ENCODE data around the gene PPM1F. TPM values are rescaled to one million over a fixed set of nuclear protein-coding genes. Genes with fewer than 3 reads are reported as not detected.

The PPM1F gene
- total RNA-seq, 2 experiments from 2014 or later = 23.0 to 24.3 TPM

GRCh38 chr22:21963790-21964211 is 11.2 kb upstream of the PPM1F start:
- no peak for DNase-seq
- H3K36me3 Mint-ChIP-seq (ENCODE audit: low read depth) = peaks cover 22% of the 10 kb centered on the region
- no peaks in the 10 kb centered on the region for H3K4me1 Mint-ChIP-seq (ENCODE audit: low read depth)
- CTCF ChIA-PET = interaction anchor here (2.1 kb wide), 1 partner anchor 9 kb away, joined by 12 read pairs; no protein-coding TSS in a partner anchor
- H3K4me3 Mint-ChIP-seq = no peak overlapping the region
- intact Hi-C loops (cut with micrococcal nuclease) = no loop called here
- no peaks in the 10 kb centered on the region for H3K9me3 Mint-ChIP-seq
- no peaks in the 10 kb centered on the region for H3K27me3 Mint-ChIP-seq (ENCODE audit: low read depth)
- no peak overlapping the region for H3K27ac Mint-ChIP-seq

GRCh38 chr22:21963286-21963685 is 10.6 kb upstream of the PPM1F start:
- intact Hi-C loops (cut with micrococcal nuclease) = no loop called here
- Mint-ChIP-seq H3K27me3 (ENCODE audit: low read depth) (no peaks in the 10 kb centered on the region), H3K4me1 (ENCODE audit: low read depth) (no peaks in the 10 kb centered on the region), H3K36me3 (ENCODE audit: low read depth) (peaks cover 18% of the 10 kb centered on the region), H3K9me3 (no peaks in the 10 kb centered on the region), H3K4me3 (no peak overlapping the region), H3K27ac (no peak overlapping the region)
- no peak for DNase-seq
- CTCF ChIA-PET = interaction anchor here (2.1 kb wide), 1 partner anchor 9 kb away, joined by 12 read pairs; no protein-coding TSS in a partner anchor

GRCh38 chr22:21962655-21962949 is 10.0 kb upstream of the PPM1F start:
- H3K36me3 Mint-ChIP-seq (ENCODE audit: low read depth) = peaks cover 18% of the 10 kb centered on the region
- H3K4me1 Mint-ChIP-seq (ENCODE audit: low read depth) = no peaks in the 10 kb centered on the region
- CTCF ChIA-PET = interaction anchor here (2.1 kb wide), 1 partner anchor 10 kb away, joined by 12 read pairs; no protein-coding TSS in a partner anchor
- no peaks in the 10 kb centered on the region for H3K27me3 Mint-ChIP-seq (ENCODE audit: low read depth)
- H3K4me3 Mint-ChIP-seq = no peak overlapping the region
- H3K27ac Mint-ChIP-seq = no peak overlapping the region
- no peaks in the 10 kb centered on the region for H3K9me3 Mint-ChIP-seq
- intact Hi-C loops (cut with micrococcal nuclease) = no loop called here
- no peak for DNase-seq

GRCh38 chr22:21961886-21962654 is 9.4 kb upstream of the PPM1F start:
- Mint-ChIP-seq H3K27me3 (ENCODE audit: low read depth) (no peaks in the 10 kb centered on the region), H3K27ac (no peak overlapping the region), H3K9me3 (no peaks in the 10 kb centered on the region), H3K36me3 (ENCODE audit: low read depth) (peaks cover 13% of the 10 kb centered on the region), H3K4me1 (ENCODE audit: low read depth) (no peaks in the 10 kb centered on the region), H3K4me3 (no peak overlapping the region)
- intact Hi-C loops (cut with micrococcal nuclease) = no loop called here
- CTCF ChIA-PET = interaction anchor here (2.1 kb wide), 1 partner anchor 10 kb away, joined by 12 read pairs; no protein-coding TSS in a partner anchor
- no peak for DNase-seq

- DNase-seq = no peak
- CTCF ChIA-PET = no interaction called here
- intact Hi-C loops (cut with micrococcal nuclease) = no loop called here
- no peaks in the 10 kb centered on the region for H3K4me1 Mint-ChIP-seq (ENCODE audit: low read depth)
- H3K4me3 Mint-ChIP-seq = no peak overlapping the region
- H3K9me3 Mint-ChIP-seq = no peaks in the 10 kb centered on the region
- H3K27me3 Mint-ChIP-seq (ENCODE audit: low read depth) = no peaks in the 10 kb centered on the region
- H3K27ac Mint-ChIP-seq = no peak overlapping the region
- peaks cover 9% of the 10 kb centered on the region for H3K36me3 Mint-ChIP-seq (ENCODE audit: low read depth)
Observed at GRCh38 chr22:21961127-21961867, 8.6 kb upstream of the PPM1F start.

- H3K27me3 Mint-ChIP-seq (ENCODE audit: low read depth) = no peaks in the 10 kb centered on the region
- CTCF ChIA-PET = no interaction called here
- no peaks in the 10 kb centered on the region for H3K4me1 Mint-ChIP-seq (ENCODE audit: low read depth)
- H3K4me3 Mint-ChIP-seq = no peak overlapping the region
- intact Hi-C loops (cut with micrococcal nuclease) = no loop called here
- H3K36me3 Mint-ChIP-seq (ENCODE audit: low read depth) = peaks cover 9% of the 10 kb centered on the region
- DNase-seq = no peak
- H3K9me3 Mint-ChIP-seq = no peaks in the 10 kb centered on the region
- no peak overlapping the region for H3K27ac Mint-ChIP-seq
Observed at GRCh38 chr22:21960200-21961126, 7.8 kb upstream of the PPM1F start.

GRCh38 chr22:21959274-21960074 is 6.8 kb upstream of the PPM1F start:
- H3K27ac Mint-ChIP-seq = no peak overlapping the region
- no peaks in the 10 kb centered on the region for H3K4me1 Mint-ChIP-seq (ENCODE audit: low read depth)
- CTCF ChIA-PET = interaction anchor here (0.7 kb wide), 1 partner anchor 17 kb away, joined by 3 read pairs; no protein-coding TSS in a partner anchor
- peaks cover 9% of the 10 kb centered on the region for H3K36me3 Mint-ChIP-seq (ENCODE audit: low read depth)
- no peak overlapping the region for H3K4me3 Mint-ChIP-seq
- intact Hi-C loops (cut with micrococcal nuclease) = no loop called here
- no peaks in the 10 kb centered on the region for H3K27me3 Mint-ChIP-seq (ENCODE audit: low read depth)
- DNase-seq = no peak
- no peaks in the 10 kb centered on the region for H3K9me3 Mint-ChIP-seq

GRCh38 chr22:21958360-21959273 is 6.0 kb upstream of the PPM1F start:
- Mint-ChIP-seq H3K9me3 (no peaks in the 10 kb centered on the region), H3K27ac (no peak overlapping the region), H3K4me1 (ENCODE audit: low read depth) (no peaks in the 10 kb centered on the region), H3K27me3 (ENCODE audit: low read depth) (no peaks in the 10 kb centered on the region), H3K4me3 (no peak overlapping the region), H3K36me3 (ENCODE audit: low read depth) (peaks cover 7% of the 10 kb centered on the region)
- no peak for DNase-seq
- intact Hi-C loops (cut with micrococcal nuclease) = no loop called here
- CTCF ChIA-PET = interaction anchor here (0.7 kb wide), 1 partner anchor 16 kb away, joined by 3 read pairs; no protein-coding TSS in a partner anchor

- CTCF ChIA-PET = interaction anchor here (0.5 to 6.0 kb wide), 9 partner anchors 13 to 293 kb away, joined by 3 to 90 read pairs (median 3); no protein-coding TSS in a partner anchor
- Mint-ChIP-seq H3K4me3 (peak overlapping the region; percentile 88), H3K27me3 (ENCODE audit: low read depth) (no peaks in the 10 kb centered on the region), H3K9me3 (no peaks in the 10 kb centered on the region), H3K36me3 (ENCODE audit: low read depth) (peaks cover 1% of the 10 kb centered on the region), H3K4me1 (ENCODE audit: low read depth) (peaks cover 11% of the 10 kb centered on the region), H3K27ac (no peak overlapping the region)
- DNase-seq = peak; percentile 49
- intact Hi-C loops (cut with micrococcal nuclease) = loop anchor here (2.0 kb wide), 3 partner anchors 13 to 285 kb away; partner anchors contain the start of gene PPIL2
Observed at GRCh38 chr22:21951931-21952465, 650 bp downstream of the PPM1F start.

- Mint-ChIP-seq H3K4me1 (ENCODE audit: low read depth) (peaks cover 11% of the 10 kb centered on the region), H3K27ac (no peak overlapping the region), H3K36me3 (ENCODE audit: low read depth) (peaks cover 1% of the 10 kb centered on the region), H3K27me3 (ENCODE audit: low read depth) (no peaks in the 10 kb centered on the region), H3K4me3 (peak overlapping the region; percentile 9), H3K9me3 (no peaks in the 10 kb centered on the region)
- intact Hi-C loops (cut with micrococcal nuclease) = no loop called here
- no peak for DNase-seq
- CTCF ChIA-PET = interaction anchor here (0.6 to 6.0 kb wide), 3 partner anchors 12 to 354 kb away, joined by 4 to 90 read pairs (median 5); no protein-coding TSS in a partner anchor
Observed at GRCh38 chr22:21951062-21951461, 1.6 kb downstream of the PPM1F start.
